B cell (primary cell): ENCODE results near the gene NPTN. TPM values are rescaled to one million over a fixed set of nuclear protein-coding genes. Genes with fewer than 3 reads are reported as not detected.

ENCODE experiments used
- ATAC-seq: fragments of 200-7000 bp; cut with Tn5 transposase; one replicate; pipeline ENCODE4 v1.10.0; 2021; ENCODE audit warnings: low read depth, mild to moderate bottlenecking, moderate number of reproducible peaks, moderate library complexity
- CTCF ChIA-PET: fragments of 350-600 bp; sonication (Branson Sonifier 250); formaldehyde crosslinking; loops from one replicate; lab custom pipeline; 2021; ENCODE audit warnings: antibody characterized with exemption, inconsistent platforms; lab: Charles Lee
- POLR2A ChIA-PET: fragments of 350-600 bp; sonication (Branson Sonifier 250); formaldehyde crosslinking; loops from one replicate; lab custom pipeline; 2021; ENCODE audit warnings: antibody characterized with exemption; lab: Charles Lee
- DNase-seq: peaks from one replicate; pipeline ENCODE4 v3.0.0; 2013
- H2AFZ ChIP-seq: 2 replicates; pipeline ENCODE4 v1.6.1; 2012; ENCODE audit warnings: mild to moderate bottlenecking, low read depth, low read length; ENCODE audit not compliant: insufficient read depth, poor library complexity, severe bottlenecking
- H3K27ac ChIP-seq, 2 donors: 1 replicate in 1 of 2; 2 replicates in 1 of 2; pipeline ENCODE4 v1.5.1; 2012 to 2013; ENCODE audit warnings: low read length in 2 of 2, mild to moderate bottlenecking in 2 of 2, moderate library complexity in 1 of 2
- H3K27me3 ChIP-seq, 4 experiments: fragments of 200-600 bp in 1 of 4; sonication (generic) in 1 of 4; replicated peaks in 1 of 4; 1 replicate in 2 of 4; 2 replicates in 2 of 4; pipeline versions ENCODE4 v1.6.1 to v1.7.0; 2013 to 2016; ENCODE audit warnings: low read length in 3 of 4, mild to moderate bottlenecking in 2 of 4, mixed read lengths in 1 of 4, moderate library complexity in 1 of 4; ENCODE audit not compliant: insufficient read depth in 4 of 4, control insufficient read depth in 3 of 4; ENCODE audit errors: control extremely low read depth in 1 of 4
- H3K36me3 ChIP-seq, 2 experiments: replicated peaks in 1 of 2; 1 replicate in 1 of 2; 2 replicates in 1 of 2; pipeline versions ENCODE4 v1.6.1 to v1.7.1; 2013; ENCODE audit warnings: low read length in 1 of 2; ENCODE audit not compliant: insufficient read depth in 2 of 2, control insufficient read depth in 1 of 2; ENCODE audit errors: control extremely low read depth in 1 of 2, extremely low read depth in 1 of 2
- H3K4me1 ChIP-seq, 2 donors: fragments of 200-600 bp in 1 of 2; sonication (generic) in 1 of 2; 1 replicate in 1 of 2; 2 replicates in 1 of 2; pipeline versions ENCODE4 v1.5.1 to v1.6.1; 2013 to 2017; ENCODE audit warnings: low read length in 2 of 2; ENCODE audit not compliant: control insufficient read depth in 2 of 2, insufficient read depth in 2 of 2
- H3K4me2 ChIP-seq: replicated peaks from 2 replicates; pipeline ENCODE3; 2012; ENCODE audit warnings: mild to moderate bottlenecking, low read depth, low read length; ENCODE audit not compliant: poor library complexity, severe bottlenecking
- H3K4me3 ChIP-seq, 5 experiments: fragments of 200-600 bp in 1 of 5; sonication (generic) in 1 of 5; 1 replicate in 3 of 5; 2 replicates in 2 of 5; pipeline versions ENCODE4 v1.5.1 to v1.7.0; 2011 to 2016; ENCODE audit warnings: low read length in 4 of 5, mild to moderate bottlenecking in 4 of 5, low read depth in 2 of 5, control low read depth in 1 of 5, moderate library complexity in 1 of 5; ENCODE audit not compliant: insufficient read depth in 1 of 5; ENCODE audit errors: control extremely low read depth in 1 of 5, extremely low read depth in 1 of 5
- H3K79me2 ChIP-seq: fragments of 200-600 bp; sonication (generic); one replicate; pipeline ENCODE4 v1.6.0; 2016; ENCODE audit warnings: low read length; ENCODE audit not compliant: control insufficient read depth, insufficient read depth
- H3K9ac ChIP-seq: fragments of 200-600 bp; sonication (generic); 2 replicates; pipeline ENCODE4 v1.6.1; 2017; ENCODE audit warnings: mild to moderate bottlenecking, low read length, moderate library complexity
- H3K9me3 ChIP-seq, 3 donors: one replicate each; pipeline versions ENCODE4 v1.6.1 to v1.7.1; 2013; ENCODE audit warnings: low read length in 2 of 3; ENCODE audit not compliant: control insufficient read depth in 2 of 3, insufficient read depth in 1 of 3; ENCODE audit errors: control extremely low read depth in 1 of 3
- H4K20me1 ChIP-seq: 2 replicates; pipeline ENCODE4 v1.6.0; 2012; ENCODE audit warnings: mild to moderate bottlenecking, low read length; ENCODE audit not compliant: insufficient read depth, control insufficient read depth, poor library complexity, severe bottlenecking
- H3K27ac Mint-ChIP-seq: one replicate; pipeline ENCODE4 v1.8.0; 2021; ENCODE audit warnings: mixed read lengths
- H3K27me3 Mint-ChIP-seq: one replicate; pipeline ENCODE4 v1.8.0; 2021; ENCODE audit warnings: mixed read lengths
- H3K4me1 Mint-ChIP-seq: one replicate; pipeline ENCODE4 v1.8.0; 2021; ENCODE audit warnings: mixed read lengths
- H3K4me3 Mint-ChIP-seq: one replicate; pipeline ENCODE4 v1.8.0; 2021; ENCODE audit warnings: mixed read lengths
- H3K9me3 Mint-ChIP-seq: one replicate; pipeline ENCODE4 v1.8.0; 2022; ENCODE audit warnings: mixed read lengths; ENCODE audit not compliant: insufficient read depth
- CTCF ChIP-seq: fragments of 200-600 bp; IDR thresholded peaks from one replicate; pipeline ENCODE4 v1.8.0; 2022; ENCODE audit warnings: antibody characterized with exemption, mild to moderate bottlenecking
- EZH2 ChIP-seq: IDR thresholded peaks from 2 replicates; pipeline ENCODE4 v1.6.1; 2012; ENCODE audit warnings: borderline replicate concordance, low read depth, mild to moderate bottlenecking, moderate library complexity, low read length; ENCODE audit not compliant: insufficient read depth, poor library complexity, severe bottlenecking
- WGBS: methylation state at CpG from one replicate; pipeline ENCODE4 v1.1.5; 2013; ENCODE audit warnings: missing lambda C conversion rate; ENCODE audit not compliant: insufficient coverage; 5-methylcytosine and 5-hydroxymethylcytosine counted together
- intact Hi-C: fragments of 100-400 bp; cut with micrococcal nuclease; formaldehyde crosslinking; loops from one replicate; pipeline ENCODE4 v1.10.0; 2022
- polyA plus RNA-seq: library from polyadenylated mRNA; depleted of rRNA; stranded (reverse); fragments of >200 nt; gene quantifications from 2 replicates; pipeline ENCODE4 v1.2.3, GENCODE V29; 2012
- total RNA-seq, 2 donors: library from RNA; stranded (reverse); fragments of 120-200 nt in 1 of 2; gene quantifications; 1 replicate in 1 of 2; 2 replicates in 1 of 2; pipeline versions ENCODE4 v1.2.3 to v1.2.4, GENCODE V29; 2013 to 2022

Gene NPTN
- total and polyA plus RNA-seq, 2 donors (not counting 1 experiment from before 2014, with no cell fraction given) = 23.5 to 40.5 TPM

- peaks cover 3 to 49% of the 10 kb centered on the region in 2 experiments for H3K36me3 ChIP-seq
- WGBS = 100% methylated on average over 1 of the region's 1 CpG
- no peaks in the 10 kb centered on the region for H3K27me3 Mint-ChIP-seq
- POLR2A ChIA-PET = no interaction called here
- no peaks in the 10 kb centered on the region for H3K4me1 ChIP-seq
- H2AFZ ChIP-seq = no peak overlapping the region
- DNase-seq (no peak), ATAC-seq (no peak)
- CTCF ChIA-PET = interaction anchor here (1.3 to 1.9 kb wide), 3 partner anchors 29 to 116 kb away, joined by 3 to 6 read pairs (median 4); no protein-coding TSS in a partner anchor
- H3K27ac Mint-ChIP-seq = no peak overlapping the region
- no peaks in the 10 kb centered on the region for H3K27me3 ChIP-seq
- peaks cover 25% of the 10 kb centered on the region for H4K20me1 ChIP-seq
- H3K9me3 Mint-ChIP-seq = no peaks in the 10 kb centered on the region
- H3K4me1 Mint-ChIP-seq = peaks cover 3% of the 10 kb centered on the region
- no peak overlapping the region for H3K4me3 ChIP-seq
- peaks cover 3% of the 10 kb centered on the region for H3K79me2 ChIP-seq
- no peak overlapping the region for H3K4me3 Mint-ChIP-seq
- H3K9ac ChIP-seq = no peak overlapping the region
- H3K9me3 ChIP-seq = no peaks in the 10 kb centered on the region
- no peak overlapping the region for H3K4me2 ChIP-seq
- intact Hi-C loops = no loop called here
- H3K27ac ChIP-seq = no peak overlapping the region
- TF ChIP-seq EZH2 = no peak
- TF ChIP-seq CTCF = no peak
Measured at GRCh38 chr15:73589766-73590165, 43.4 kb downstream of the NPTN start.

GRCh38 chr15:73585871-73586654 is 47.1 kb downstream of the NPTN start:
- Histone ChIP-seq H3K9ac (no peak overlapping the region), H2AFZ (no peak overlapping the region), H3K27ac (no peak overlapping the region), H3K9me3 (no peaks in the 10 kb centered on the region), H3K27me3 (no peaks in the 10 kb centered on the region), H4K20me1 (peaks cover 7% of the 10 kb centered on the region), H3K79me2 (no peaks in the 10 kb centered on the region), H3K36me3 (peaks cover 3 to 65% of the 10 kb centered on the region in 2 experiments), H3K4me2 (no peak overlapping the region), H3K4me1 (no peaks in the 10 kb centered on the region), H3K4me3 (no peak overlapping the region)
- Mint-ChIP-seq H3K9me3 (no peaks in the 10 kb centered on the region), H3K4me1 (no peaks in the 10 kb centered on the region), H3K27me3 (no peaks in the 10 kb centered on the region), H3K27ac (no peak overlapping the region), H3K4me3 (no peak overlapping the region)
- TF ChIP-seq EZH2 (no peak), CTCF (no peak)
- ChIA-PET CTCF (no interaction called here), POLR2A (no interaction called here)
- intact Hi-C loops = no loop called here
- no peak for DNase-seq
- no peak for ATAC-seq
- 90% methylated on average over 3 of the region's 5 CpGs for WGBS
